HG03432 (cell line): ENCODE measurements around the gene ENTPD3.
"Not testable (repeated sequence)": the region's sequence is repeated elsewhere in the genome, so short reads cannot be mapped to it uniquely, and the experiment has no call there.

ENCODE experiments used
- ATAC-seq: cut with Tn5 transposase; IDR thresholded peaks from one replicate; pipeline ENCODE4 v1.9.1; 2021; ENCODE audit warnings: mild to moderate bottlenecking, moderate library complexity; ENCODE audit not compliant: unreplicated experiment

Gene ENTPD3

DNA sequence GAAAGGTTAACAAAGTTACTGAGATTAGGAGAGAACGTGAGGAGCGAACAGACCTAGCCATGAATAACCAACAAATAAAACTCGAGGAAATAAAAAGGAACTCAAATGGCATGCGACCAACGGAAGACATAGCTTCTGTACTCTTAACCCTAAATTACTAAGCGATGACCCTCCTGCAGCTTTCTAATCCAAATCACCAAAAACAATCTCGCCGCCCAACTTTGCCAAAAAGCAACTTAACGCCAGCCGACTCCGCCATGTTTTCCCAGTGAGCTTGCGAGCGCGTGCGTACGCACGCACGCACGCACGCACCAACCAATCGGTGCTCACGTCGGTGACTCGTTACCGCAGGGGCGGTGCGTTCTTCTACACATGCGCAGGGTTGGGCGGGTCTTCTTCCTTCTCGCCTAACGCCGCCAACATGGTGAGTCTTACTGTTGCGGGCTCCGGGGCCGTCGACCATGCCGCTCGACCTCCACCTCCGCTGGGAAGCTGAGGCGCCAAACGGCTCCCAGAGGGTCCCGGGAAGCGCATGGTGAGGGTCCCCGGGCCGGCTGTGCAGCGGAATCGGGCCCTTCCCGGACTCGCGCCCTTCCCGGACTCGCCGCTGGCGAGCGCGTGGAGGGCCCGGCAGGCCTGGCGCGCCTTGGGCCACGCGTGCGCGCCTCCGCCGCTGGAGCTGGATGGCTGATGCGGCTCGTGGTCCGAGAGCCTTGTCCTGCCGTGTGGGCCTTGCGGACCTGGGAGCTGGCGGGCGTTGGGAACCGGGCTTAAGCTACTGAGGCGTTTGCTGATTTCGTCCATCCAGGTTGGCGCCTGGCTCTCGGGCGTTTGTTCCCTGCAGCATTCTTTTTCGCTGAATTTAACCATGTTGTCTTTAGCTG lies 70.2 kb downstream of the ENTPD3 start, which contains the start of gene RPL14:
TSS of gene RPL14 (plus strand) at position 400 of the 884 bp plus-strand sequence. CDS start at position 533, 133 bp downstream.
- ATAC-seq = peak; percentile 66

DNA sequence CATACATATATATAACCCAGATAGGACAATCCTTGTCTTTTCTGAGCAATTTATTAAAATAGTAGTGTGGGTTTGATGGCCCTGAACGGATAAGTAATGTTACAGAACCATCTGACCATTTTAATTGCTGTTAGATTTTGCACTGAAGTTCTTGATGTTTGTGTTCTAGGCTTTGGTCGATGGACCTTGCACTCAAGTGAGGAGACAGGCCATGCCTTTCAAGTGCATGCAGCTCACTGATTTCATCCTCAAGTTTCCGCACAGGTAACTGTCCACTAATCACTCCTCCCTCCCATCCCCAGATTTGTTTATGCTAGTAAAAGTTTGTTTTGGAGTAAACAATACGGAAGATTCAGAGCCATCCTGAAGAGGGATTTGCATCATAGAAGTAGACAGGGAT lies 71.5 kb downstream of the ENTPD3 start:
- ATAC-seq = no peak

DNA sequence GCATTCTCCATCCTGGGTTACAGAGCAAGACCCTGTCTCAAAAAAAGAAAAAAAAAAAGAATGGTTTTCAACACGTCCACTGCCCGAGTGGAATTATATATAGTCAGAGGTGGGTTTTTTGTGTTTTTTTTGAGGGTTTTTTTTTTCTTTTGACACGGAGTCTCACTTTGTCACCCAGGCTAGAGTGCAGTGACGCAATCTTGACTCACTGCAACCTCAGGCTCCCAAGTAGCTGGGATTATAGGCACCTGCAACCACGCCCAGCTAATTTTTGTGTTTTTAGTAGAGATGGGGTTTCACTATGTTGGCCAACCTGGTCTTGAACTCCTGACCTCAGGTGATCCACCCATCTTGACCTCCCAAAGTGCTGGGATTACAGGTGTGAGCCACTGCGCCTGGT lies 73.5 kb downstream of the ENTPD3 start:
- not testable (repeated sequence) for ATAC-seq

DNA sequence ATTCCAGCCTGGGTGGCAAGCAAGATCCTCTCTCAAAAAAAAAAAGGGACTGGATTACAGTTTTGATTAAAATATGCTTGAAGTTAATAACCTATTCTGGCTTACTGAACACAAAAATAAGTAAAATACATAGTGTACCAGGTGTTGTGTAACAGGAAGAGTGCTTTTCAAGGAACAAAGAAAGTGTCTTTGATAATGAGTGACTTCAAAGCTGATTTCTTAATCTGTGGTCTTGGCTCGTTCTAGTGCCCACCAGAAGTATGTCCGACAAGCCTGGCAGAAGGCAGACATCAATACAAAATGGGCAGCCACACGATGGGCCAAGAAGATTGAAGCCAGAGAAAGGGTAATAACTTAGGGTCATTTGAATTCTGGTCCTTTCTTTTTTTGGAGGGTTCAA lies 74.2 kb downstream of the ENTPD3 start:
- no peak for ATAC-seq

DNA sequence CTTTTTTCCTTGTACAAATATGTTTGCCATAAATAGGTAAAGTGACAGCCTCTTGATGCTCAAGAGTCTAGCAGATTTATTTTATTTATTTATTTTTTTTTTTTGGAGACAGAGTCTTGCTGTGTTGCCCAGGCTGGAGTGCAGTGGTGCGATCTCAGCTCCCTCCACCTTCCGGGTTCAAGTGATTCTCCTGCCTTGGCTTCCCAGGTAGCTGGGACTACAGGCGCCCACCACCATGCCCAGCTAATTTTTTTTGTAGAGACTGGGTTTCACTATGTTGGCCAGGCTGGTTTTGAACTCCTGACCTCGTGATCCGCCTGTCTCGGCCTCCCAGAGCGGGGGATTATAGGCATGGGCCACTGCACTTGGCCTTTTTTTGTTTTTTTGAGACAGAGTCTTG lies 75.9 kb downstream of the ENTPD3 start:
- ATAC-seq = not testable (repeated sequence)

DNA sequence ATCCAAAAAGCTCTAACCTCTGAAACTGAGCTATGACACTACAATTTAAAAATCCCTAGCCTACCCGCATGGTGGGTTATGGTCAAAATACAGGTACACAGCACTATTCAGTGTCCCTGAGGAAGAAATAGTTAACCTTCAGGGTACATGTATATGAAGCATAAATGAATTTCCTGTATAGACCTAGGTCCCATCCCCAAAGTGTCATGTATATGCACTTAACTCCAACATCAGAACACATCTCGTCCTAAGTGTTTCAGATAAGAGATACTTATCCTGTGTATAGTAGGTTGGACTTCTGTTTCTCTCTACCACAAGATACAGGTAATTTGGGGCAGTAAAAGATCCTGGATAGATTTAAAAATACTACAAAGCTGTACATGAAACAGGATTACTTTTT lies 76.6 kb downstream of the ENTPD3 start:
- ATAC-seq = no peak

DNA sequence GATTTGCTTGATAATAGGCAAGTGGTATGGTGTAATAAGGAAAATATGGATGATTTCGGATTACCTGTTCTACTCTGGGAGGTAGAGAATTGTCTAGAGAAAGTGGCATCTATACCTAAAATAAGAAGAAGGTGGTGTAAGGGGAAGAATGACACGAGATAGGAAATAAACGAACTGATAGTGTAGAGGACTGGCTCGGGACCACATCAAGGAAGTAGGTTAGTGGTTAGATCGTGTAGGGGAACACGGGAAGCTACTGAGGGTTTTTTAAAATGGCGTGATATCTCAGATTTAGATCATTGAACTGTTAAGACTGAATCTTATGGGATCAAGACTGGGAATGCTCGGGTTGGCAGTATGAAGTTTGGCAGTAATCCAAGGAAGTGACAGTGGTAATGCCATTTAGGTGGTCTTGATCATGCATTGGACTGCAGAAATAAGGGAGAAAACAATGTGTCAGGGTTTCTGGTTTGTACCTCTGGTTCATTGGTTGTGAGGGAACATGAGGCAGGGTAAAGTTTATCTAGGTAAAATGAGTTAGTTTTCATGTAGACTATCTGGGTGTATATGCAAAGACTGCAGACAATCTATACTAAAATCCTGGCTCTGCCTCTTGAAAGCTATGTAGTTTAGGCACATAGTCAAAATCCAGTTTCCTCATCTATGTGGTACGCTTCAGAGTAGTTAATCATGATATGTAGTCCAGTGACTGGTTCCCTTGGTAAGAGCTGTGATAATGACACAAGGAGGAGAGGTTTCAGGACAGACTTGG lies 77.5 kb downstream of the ENTPD3 start:
- ATAC-seq = no peak

DNA sequence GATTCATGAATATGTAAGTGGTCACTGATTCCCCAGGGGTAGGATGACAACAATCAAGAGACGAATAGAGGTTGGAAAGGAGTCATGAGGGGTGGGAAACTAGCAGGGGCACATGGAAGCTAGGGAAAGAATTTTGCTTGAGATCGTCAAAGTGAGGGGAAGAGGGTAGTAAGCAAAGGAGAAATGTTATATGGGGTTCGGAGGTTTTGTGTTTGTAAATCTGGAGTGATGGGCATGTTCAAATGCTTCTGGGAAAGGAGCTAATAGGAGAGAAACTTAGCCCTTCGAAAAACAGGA lies 78.1 kb downstream of the ENTPD3 start:
- ATAC-seq = no peak

DNA sequence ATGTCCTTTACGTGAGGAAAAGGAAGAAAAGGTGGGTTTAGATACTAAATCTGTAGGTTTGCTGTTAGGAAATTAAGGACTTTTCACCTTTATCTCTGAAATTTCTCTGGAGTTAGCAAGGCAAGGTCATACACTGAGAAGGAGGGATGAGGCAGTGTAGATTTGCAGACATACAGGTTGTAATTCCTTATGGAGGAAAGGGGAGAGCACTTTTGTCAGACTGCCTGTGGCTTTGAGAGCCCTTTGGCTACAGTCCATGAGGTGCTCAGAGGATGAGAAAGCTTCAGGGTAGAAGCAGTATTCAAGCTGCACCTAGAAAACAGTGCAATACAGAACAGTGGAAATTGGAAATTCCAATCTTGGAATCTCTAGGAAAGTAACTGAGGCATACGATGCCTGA lies 78.5 kb downstream of the ENTPD3 start:
- ATAC-seq = no peak

DNA sequence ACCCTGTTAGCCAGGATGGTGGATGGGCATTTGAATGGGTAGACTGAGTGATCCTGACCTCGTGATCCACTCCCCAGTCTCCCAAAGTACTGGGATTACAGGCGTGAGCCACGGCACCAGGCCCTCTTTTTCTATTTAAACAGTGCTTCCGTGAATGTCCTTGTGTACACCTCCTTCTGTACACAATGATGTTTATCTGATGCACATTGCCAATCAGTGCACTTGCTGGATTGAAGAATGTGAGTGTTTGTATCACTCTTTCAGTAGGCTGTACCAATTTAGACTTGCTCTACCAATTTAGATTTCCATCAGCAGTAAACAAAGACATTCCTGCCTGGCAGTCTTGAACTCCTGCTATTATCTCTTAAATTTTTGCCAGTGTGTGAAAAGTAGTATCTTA lies 81.0 kb downstream of the ENTPD3 start:
- ATAC-seq = no peak

DNA sequence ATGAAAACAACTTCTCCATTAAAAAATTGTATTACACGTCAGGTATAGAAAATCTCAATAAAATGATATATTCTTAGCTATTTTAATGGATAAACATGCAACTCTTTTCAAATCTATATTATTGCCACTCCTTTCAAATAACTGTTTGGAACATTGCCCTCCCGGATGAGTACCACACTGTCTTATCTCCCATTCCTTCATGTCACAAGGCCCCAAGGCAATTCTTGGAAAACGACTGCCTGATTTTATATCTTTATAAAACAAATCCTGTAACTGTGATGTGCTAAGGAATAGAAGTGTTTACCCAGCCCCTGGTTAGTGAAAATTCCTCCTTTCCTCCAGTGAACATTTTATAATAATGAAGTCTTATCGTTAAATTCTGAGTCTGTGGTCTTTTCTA lies 83.7 kb downstream of the ENTPD3 start:
- no peak for ATAC-seq

DNA sequence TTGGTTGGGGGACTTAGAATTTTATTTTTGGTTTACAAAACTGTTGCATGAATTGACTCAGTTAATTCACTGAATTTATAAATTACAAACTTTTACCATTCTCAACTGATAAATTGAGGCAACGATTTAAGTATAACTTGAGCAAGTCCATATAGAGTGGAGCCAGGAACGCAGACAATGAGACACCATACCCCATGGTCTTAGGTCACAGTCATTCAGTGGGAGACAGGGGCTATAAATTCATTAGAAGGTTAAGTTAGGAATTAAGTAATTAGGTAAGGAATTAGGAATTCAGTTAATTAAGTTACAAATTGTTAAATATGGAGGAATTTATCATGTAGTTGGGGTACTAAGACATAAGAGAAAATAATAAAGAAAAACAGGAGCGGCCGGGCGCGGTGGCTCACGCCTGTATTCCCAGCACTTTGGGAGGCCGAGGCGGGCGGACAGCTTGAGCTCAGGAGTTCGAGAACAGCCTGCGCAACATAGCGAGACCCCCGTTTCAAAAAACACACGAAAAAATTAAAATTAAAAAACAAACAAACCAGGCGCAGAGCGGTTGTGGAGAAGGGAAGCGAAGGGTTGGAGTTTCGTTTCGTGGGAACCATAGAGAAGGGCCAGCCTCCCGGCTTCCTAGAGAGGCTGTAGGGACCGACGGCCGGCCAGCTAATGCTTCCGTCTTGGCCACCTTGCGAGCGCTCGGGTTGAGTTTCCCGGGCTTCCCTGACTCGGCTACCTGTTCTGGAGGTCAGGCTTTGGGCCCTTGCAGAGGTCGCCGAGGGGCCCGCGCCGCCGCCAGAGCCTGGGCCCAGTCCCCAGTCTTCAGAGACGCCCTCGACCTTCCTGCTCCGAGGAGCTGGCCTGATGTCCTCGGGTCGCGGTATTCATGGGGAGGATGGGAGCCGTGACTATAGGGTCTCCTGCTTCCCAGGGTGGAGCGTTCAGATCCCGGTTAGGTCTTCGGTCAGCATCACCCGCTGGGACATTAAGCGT lies 89.8 kb downstream of the ENTPD3 start, which contains the start of gene ZNF619:
TSS of gene ZNF619 (plus strand) at position 645 of the 993 bp plus-strand sequence. CDS start 858 bp downstream, outside the sequence.
- ATAC-seq = peak; percentile 86

DNA sequence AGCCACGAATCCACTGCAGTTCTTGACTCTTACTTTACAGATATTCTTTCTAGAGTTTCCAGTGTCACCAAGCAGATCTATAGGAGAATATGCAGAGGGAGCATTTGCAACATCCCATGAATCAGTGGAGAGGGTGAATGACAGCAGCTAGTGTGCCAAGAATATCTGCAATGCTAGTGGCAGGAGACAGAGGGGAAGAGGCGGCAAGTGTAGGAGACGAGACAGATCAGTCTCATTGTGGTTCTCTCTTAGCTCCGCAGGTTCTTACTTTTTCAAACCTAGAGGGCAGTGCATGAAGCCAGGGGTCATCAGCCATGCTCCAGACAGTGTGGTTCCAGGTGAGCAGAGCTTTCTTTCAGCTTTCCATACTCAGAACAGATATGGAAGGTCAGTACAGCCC lies 90.7 kb downstream of the ENTPD3 start:
- no peak for ATAC-seq
